T-cell (primary cell): ENCODE measurements around the gene IFITM5. TPM values are rescaled to one million over a fixed set of nuclear protein-coding genes. Genes with fewer than 3 reads are reported as not detected.

Experiments
- ATAC-seq, 4 experiments: fragments of 200-7000 bp in 3 of 4; fragments of 150-1000 bp in 1 of 4; cut with Tn5 transposase; replicated peaks in 1 of 4; 1 replicate in 3 of 4; 2 replicates in 1 of 4; pipeline ENCODE4 v1.10.0; 2021; ENCODE audit warnings: moderate library complexity in 3 of 4, mild to moderate bottlenecking in 2 of 4, moderate number of reproducible peaks in 1 of 4
- CTCF ChIA-PET, 2 donors: fragments of 300-600 bp; sonication (Branson Sonifier 250); formaldehyde crosslinking; loops; one replicate each; lab custom pipeline; 2022; ENCODE audit warnings: antibody characterized with exemption in 2 of 2; lab: Charles Lee
- POLR2A ChIA-PET, 2 donors: fragments of 300-600 bp; sonication (Branson Sonifier 250); formaldehyde crosslinking; loops; one replicate each; lab custom pipeline; 2022; ENCODE audit warnings: antibody characterized with exemption in 2 of 2; lab: Charles Lee
- DNase-seq, 35 experiments: peaks; one replicate each; pipeline versions ENCODE4 v3.0.0 to v3.0.0-alpha.2; 2013 to 2023
- H3K27ac ChIP-seq: one replicate; pipeline ENCODE4 v1.5.1; 2013; ENCODE audit warnings: low read length
- H3K27me3 ChIP-seq, 2 experiments: replicated peaks in 1 of 2; 1 replicate in 1 of 2; 2 replicates in 1 of 2; pipeline versions ENCODE4 v1.6.1 to v1.7.0; 2013; ENCODE audit warnings: low read length in 1 of 2, mixed read lengths in 1 of 2; ENCODE audit not compliant: control insufficient read depth in 2 of 2, insufficient read depth in 2 of 2; ENCODE audit errors: extremely low read depth in 1 of 2
- H3K36me3 ChIP-seq, 2 donors: 1 replicate in 1 of 2; 2 replicates in 1 of 2; pipeline versions ENCODE4 v1.6.1 to v1.7.0; 2013; ENCODE audit warnings: low read length in 1 of 2; ENCODE audit not compliant: control insufficient read depth in 2 of 2, insufficient read depth in 1 of 2; ENCODE audit errors: extremely low read depth in 1 of 2
- H3K4me1 ChIP-seq, 2 experiments: 1 replicate in 1 of 2; 2 replicates in 1 of 2; pipeline versions ENCODE4 v1.6.1 to v1.7.0; 2013; ENCODE audit warnings: low read length in 2 of 2, mixed read lengths in 1 of 2; ENCODE audit not compliant: insufficient read depth in 2 of 2, control insufficient read depth in 1 of 2; ENCODE audit errors: extremely low read depth in 1 of 2
- H3K4me3 ChIP-seq, 2 donors: 1 replicate in 1 of 2; 2 replicates in 1 of 2; pipeline versions ENCODE4 v1.5.1 to v1.7.0; 2013; ENCODE audit warnings: mild to moderate bottlenecking in 2 of 2, low read length in 1 of 2, moderate library complexity in 1 of 2; ENCODE audit not compliant: control insufficient read depth in 1 of 2; ENCODE audit errors: extremely low read depth in 1 of 2
- H3K9me3 ChIP-seq: 2 replicates; pipeline ENCODE4 v1.7.0; 2013
- H3K27ac Mint-ChIP-seq, 2 donors: one replicate each; pipeline ENCODE4 v1.8.0; 2020 to 2021; ENCODE audit warnings: mild to moderate bottlenecking in 2 of 2, mixed read lengths in 2 of 2
- H3K27me3 Mint-ChIP-seq, 2 donors: one replicate each; pipeline ENCODE4 v1.8.0; 2021 to 2022; ENCODE audit warnings: mixed read lengths in 2 of 2
- H3K36me3 Mint-ChIP-seq: one replicate; pipeline ENCODE4 v1.8.0; 2021; ENCODE audit warnings: mixed read lengths
- H3K4me1 Mint-ChIP-seq, 3 donors: one replicate each; pipeline ENCODE4 v1.8.0; 2020 to 2022; ENCODE audit warnings: mixed read lengths in 3 of 3, mild to moderate bottlenecking in 1 of 3
- H3K4me3 Mint-ChIP-seq, 3 donors: one replicate each; pipeline ENCODE4 v1.8.0; 2020 to 2022; ENCODE audit warnings: mild to moderate bottlenecking in 3 of 3, mixed read lengths in 3 of 3, moderate library complexity in 3 of 3
- H3K9me3 Mint-ChIP-seq, 3 donors: one replicate each; pipeline ENCODE4 v1.8.0; 2020 to 2022; ENCODE audit warnings: mixed read lengths in 3 of 3
- WGBS: methylation state at CpG from one replicate; pipeline ENCODE4 v1.1.5; 2013; ENCODE audit warnings: missing lambda C conversion rate; ENCODE audit not compliant: insufficient coverage; 5-methylcytosine and 5-hydroxymethylcytosine counted together
- total RNA-seq, 35 experiments: library from RNA in 6 of 35; stranded (reverse) in 6 of 35; fragments of 120-200 nt in 1 of 35; gene quantifications; one replicate each; pipeline versions ENCODE4 v1.2.1 to v1.2.4 and lab custom pipeline; 2013 to 2026

IFITM5 gene
- total RNA-seq, 5 donors from 2014 or later (not counting 1 experiment from before 2014, with no cell fraction given) = not detected

DNA sequence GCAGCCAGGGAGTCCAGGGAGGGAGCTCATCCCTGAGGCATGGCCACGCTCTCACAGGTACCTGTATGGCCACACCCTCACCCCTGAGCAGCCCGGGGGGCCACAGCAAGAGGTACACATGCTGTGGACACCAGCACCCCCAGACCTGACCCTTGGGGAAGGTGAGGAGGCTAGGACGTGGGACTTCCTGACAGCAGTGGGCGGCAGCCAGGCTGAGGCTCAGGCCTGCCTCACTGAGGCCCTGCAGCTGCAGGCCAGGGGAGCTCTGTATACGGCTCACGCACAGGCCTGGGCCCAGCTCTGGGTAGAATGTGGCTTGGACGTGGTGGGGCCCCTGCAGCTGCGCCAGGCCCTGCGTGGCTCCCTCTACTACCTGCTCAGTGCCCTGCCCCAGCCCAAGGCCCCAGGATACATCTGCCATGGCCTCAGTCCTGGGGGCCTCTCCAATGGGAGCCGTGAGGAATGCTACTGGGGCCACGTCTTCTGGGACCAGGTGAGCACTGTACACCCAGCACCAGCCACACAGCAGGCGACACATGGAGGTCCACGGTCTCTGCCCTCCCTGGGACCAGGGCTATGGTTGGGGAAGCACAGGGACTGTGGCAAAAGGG lies 8.6 kb downstream of the IFITM5 start:
- POLR2A ChIA-PET = no interaction called here
- 77% methylated on average over 8 of the region's 13 CpGs for WGBS
- peaks cover 14 to 58% of the 10 kb centered on the region in 2 experiments for H3K4me1 ChIP-seq
- CTCF ChIA-PET = interaction anchor here (0.5 to 3.9 kb wide), 2 partner anchors 10 to 40 kb away, joined by 4 to 17 read pairs; no protein-coding TSS in a partner anchor
- no peaks in the 10 kb centered on the region for H3K9me3 Mint-ChIP-seq
- no peak overlapping the region for H3K27ac ChIP-seq
- no peaks in the 10 kb centered on the region for H3K27me3 Mint-ChIP-seq
- DNase-seq (peak in 4 of 35 experiments; percentile 2 to 22 (median 3)), ATAC-seq (no peak)
- H3K27me3 ChIP-seq = peaks cover 0 to 15% of the 10 kb centered on the region in 2 experiments
- peaks cover 27 to 42% (median 32%) of the 10 kb centered on the region in 3 donors for H3K4me1 Mint-ChIP-seq
- H3K36me3 ChIP-seq = peaks cover 8 to 14% of the 10 kb centered on the region in 2 donors
- peak overlapping the region; percentile 35 to 86 (median 46) for H3K4me3 Mint-ChIP-seq
- peak overlapping the region; percentile 79 to 83 for H3K27ac Mint-ChIP-seq
- H3K4me3 ChIP-seq = no peak overlapping the region
- peaks cover 2% of the 10 kb centered on the region for H3K36me3 Mint-ChIP-seq
- H3K9me3 ChIP-seq = no peaks in the 10 kb centered on the region

DNA sequence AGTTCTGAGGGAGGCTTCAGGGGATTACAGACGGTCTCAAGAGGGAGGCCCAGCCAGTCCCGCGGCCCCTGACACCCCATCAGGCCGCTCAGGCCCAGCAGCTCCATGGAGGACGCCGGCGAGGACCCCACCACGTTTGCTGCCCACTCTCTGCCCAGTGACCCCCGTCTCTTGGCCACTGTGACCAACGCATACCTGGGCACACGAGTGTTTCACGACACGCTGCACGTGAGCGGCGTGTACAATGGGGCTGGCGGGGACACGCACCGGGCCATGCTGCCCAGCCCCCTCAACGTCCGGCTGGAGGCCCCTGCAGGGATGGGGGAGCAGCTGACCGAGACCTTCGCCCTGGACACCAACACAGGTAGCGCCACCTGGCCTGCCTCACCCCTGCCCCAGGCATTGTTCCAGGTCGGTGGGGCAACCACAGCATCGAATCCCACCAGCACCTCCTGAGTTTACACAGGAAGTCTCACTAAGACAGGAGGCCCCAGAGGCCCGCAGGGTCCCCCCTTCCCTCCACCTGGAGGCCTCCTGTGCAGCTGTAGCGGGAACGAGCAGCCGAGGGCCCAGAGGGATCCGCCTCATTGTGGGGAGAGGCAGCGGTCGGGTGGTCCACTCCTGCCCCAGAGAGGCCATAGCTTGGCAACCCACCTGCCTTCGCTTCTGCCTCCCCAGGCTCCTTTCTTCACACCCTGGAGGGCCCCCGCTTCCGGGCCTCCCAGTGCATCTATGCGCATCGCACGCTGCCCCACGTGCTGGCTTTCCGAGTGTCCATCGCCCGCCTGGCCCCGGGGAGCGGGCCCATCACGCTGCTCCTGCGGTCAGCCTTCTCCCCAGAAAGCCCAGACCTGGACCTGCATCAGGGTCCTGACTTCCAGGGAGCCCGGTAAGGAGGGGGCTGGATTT lies 9.4 kb downstream of the IFITM5 start:
- WGBS = 84% methylated on average over 48 of the region's 48 CpGs
- Histone ChIP-seq H3K4me1 (peaks cover 14 to 62% of the 10 kb centered on the region in 2 experiments), H3K9me3 (no peaks in the 10 kb centered on the region), H3K36me3 (peaks cover 8 to 14% of the 10 kb centered on the region in 2 donors), H3K4me3 (peak overlapping the region; percentile 35 to 57), H3K27me3 (peaks cover 0 to 23% of the 10 kb centered on the region in 2 experiments), H3K27ac (peak overlapping the region; percentile 55)
- no peaks in the 10 kb centered on the region for H3K27me3 Mint-ChIP-seq
- H3K27ac Mint-ChIP-seq = peak overlapping the region; percentile 83 to 84
- H3K9me3 Mint-ChIP-seq = no peaks in the 10 kb centered on the region
- H3K36me3 Mint-ChIP-seq = peaks cover 2% of the 10 kb centered on the region
- H3K4me1 Mint-ChIP-seq = peaks cover 27 to 48% (median 33%) of the 10 kb centered on the region in 3 donors
- POLR2A ChIA-PET = interaction anchor here in 1 of 2 donors (0.5 kb wide), 1 partner anchor 18 kb away, joined by 5 read pairs; the partner anchor contains the start of gene IFITM2
- ATAC-seq (peak in 3 of 4 experiments; percentile 15 to 25 (median 15)), DNase-seq (peak in 7 of 35 experiments; percentile 9 to 52 (median 48))
- peak overlapping the region; percentile 68 to 86 (median 77) for H3K4me3 Mint-ChIP-seq
- CTCF ChIA-PET = interaction anchor here (0.5 to 3.9 kb wide), 3 partner anchors 11 to 117 kb away, joined by 3 to 17 read pairs (median 4); no protein-coding TSS in a partner anchor

DNA sequence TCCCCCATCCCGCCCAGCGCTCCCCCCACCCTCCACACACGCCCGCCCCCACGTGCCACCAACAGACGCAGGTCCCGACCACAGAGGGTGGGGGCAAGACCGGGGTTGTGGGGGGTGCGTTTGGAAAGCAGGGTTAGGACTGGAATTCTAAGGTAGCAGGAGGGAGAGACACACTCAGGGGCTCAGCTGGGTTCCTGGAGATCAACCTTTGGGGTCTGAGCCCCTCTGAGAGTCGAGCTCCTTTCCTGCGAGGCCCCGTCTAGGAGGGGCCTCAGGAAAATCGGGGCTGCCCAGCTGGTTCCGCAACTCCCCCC lies 10.0 kb downstream of the IFITM5 start:
- Mint-ChIP-seq H3K9me3 (no peaks in the 10 kb centered on the region), H3K36me3 (peaks cover 2% of the 10 kb centered on the region), H3K27ac (peak overlapping the region; percentile 67 to 84), H3K4me3 (peak overlapping the region; percentile 68 to 86 (median 77)), H3K27me3 (no peaks in the 10 kb centered on the region), H3K4me1 (peaks cover 27 to 49% (median 33%) of the 10 kb centered on the region in 3 donors)
- DNase-seq (peak in 23 of 35 experiments; percentile 32 to 68 (median 54)), ATAC-seq (peak; percentile 8 to 33 (median 11))
- Histone ChIP-seq H3K36me3 (peaks cover 8 to 14% of the 10 kb centered on the region in 2 donors), H3K27ac (peak overlapping the region; percentile 55), H3K27me3 (peaks cover 0 to 26% of the 10 kb centered on the region in 2 experiments), H3K9me3 (no peaks in the 10 kb centered on the region), H3K4me1 (peaks cover 14 to 62% of the 10 kb centered on the region in 2 experiments), H3K4me3 (peak overlapping the region; percentile 35 to 57)
- ChIA-PET POLR2A (interaction anchor here in 1 of 2 donors (0.9 kb wide), 1 partner anchor 21 kb away, joined by 3 read pairs; no protein-coding TSS in a partner anchor), CTCF (interaction anchor here in 1 of 2 donors (0.6 to 3.9 kb wide), 3 partner anchors 39 to 118 kb away, joined by 3 to 17 read pairs (median 3); partner anchors contain the start of gene PSMD13)
- WGBS = 45% methylated on average over 6 of the region's 14 CpGs

DNA sequence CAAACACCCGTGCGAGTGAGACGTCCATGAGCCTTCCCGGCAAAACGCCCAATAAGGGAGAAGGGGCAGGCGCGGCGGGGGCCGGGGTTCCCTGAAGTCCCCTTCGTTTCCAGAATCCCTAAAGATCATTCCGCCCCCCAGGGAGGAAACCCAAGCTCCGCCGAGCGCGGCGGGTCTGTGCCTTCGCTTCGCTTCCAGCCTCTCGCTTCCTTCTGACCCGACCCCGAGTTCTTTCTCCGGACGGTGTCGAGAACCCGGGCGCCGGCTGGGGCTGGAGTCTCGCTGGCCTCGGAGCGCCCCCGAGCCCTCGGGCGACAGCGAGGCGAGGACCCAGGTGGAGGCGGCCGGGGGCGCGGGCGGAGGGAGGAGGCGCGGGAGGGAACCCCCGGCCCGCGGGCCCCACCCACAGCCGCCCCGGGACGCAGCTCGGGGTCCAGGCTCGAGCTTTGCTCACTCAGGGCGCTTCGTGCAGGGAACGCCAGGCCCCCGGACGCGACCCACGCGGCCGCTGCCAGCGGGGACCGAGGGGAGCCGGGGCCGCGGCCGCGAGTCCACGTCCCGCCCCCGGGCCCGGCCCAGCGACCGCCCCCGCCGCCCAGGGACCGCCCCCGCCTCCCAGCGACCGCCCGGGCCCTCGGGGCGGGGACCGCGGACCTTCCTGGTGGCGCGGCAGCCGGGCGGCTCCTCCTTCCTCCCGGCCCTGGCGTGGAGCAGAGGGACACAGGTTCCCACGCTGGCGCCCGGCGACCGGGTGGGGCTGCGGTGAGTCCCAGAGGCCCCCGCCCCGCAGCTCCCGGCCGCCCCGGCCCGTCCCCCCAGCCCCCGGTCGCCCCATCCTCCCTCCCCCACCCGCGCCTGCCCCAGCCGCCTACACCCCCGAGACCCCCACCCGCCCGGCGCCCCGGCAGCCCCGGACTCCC lies 10.6 kb downstream of the IFITM5 start, which contains the start of gene PGGHG:
PGGHG (plus strand) TSS at position 649 of the 920 bp plus-strand sequence. CDS start 691 bp downstream, outside the sequence.
- Histone ChIP-seq H3K4me3 (peak within 1 kb of the TSS; percentile 77 to 97), H3K9me3 (no peaks in the 10 kb centered on the region), H3K27me3 (peaks cover 0 to 33% of the 10 kb centered on the region in 2 experiments), H3K36me3 (peaks cover 2 to 9% of the 10 kb centered on the region in 2 donors), H3K27ac (peak within 1 kb of the TSS; percentile 84), H3K4me1 (peaks cover 14 to 67% of the 10 kb centered on the region in 2 experiments)
- Mint-ChIP-seq H3K4me1 (peaks cover 29 to 50% (median 35%) of the 10 kb centered on the region in 3 donors), H3K9me3 (no peaks in the 10 kb centered on the region), H3K4me3 (peak within 1 kb of the TSS; percentile 92 to 99 (median 99)), H3K36me3 (peaks cover 2% of the 10 kb centered on the region), H3K27me3 (no peaks in the 10 kb centered on the region), H3K27ac (peak within 1 kb of the TSS; percentile 96 to 99)
- under 1% methylated on average over 88 of the region's 112 CpGs for WGBS
- POLR2A ChIA-PET = interaction anchor here in 1 of 2 donors (0.9 kb wide), 1 partner anchor 20 kb away, joined by 3 read pairs; no protein-coding TSS in a partner anchor
- DNase-seq (peak in 13 of 35 experiments; percentile 23 to 70 (median 55)), ATAC-seq (peak; percentile 24 to 64 (median 46))
- CTCF ChIA-PET = interaction anchor here in 1 of 2 donors (0.6 to 3.9 kb wide), 3 partner anchors 38 to 118 kb away, joined by 3 to 17 read pairs (median 3); partner anchors contain the start of gene PSMD13

DNA sequence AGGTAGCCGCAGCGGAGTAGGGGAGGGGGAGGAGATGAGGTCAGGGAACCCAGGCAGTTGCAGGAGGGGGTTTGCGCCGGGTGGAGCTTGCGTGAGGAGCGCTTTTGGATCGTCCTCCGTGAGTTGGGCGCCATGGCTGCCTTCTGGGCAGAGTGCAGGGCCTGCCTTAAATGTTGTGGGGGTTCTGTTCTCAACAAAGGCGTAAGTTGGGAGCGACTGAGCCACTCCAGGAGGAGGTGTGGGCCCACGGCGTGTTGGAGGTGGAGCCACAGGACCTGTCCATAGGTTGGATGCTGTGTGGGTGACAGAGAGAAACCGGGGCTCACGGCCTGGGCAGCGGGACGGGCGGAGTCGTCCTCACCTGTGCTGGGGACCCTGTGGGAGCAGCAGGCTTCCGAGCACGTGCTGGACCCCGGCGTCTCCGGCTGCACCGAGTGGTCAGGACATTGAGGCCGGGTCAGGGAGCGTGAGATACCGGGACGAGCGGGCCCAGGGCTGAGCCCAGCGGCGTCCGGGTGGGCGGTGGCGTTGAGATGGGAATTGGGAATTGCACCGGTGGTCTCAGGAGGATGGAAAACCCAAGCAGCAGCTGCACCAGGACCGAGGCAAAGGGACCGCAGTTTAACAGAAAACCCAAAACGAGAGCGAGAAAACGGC lies 11.4 kb downstream of the IFITM5 start:
- peak overlapping the region; percentile 96 to 99 for H3K27ac Mint-ChIP-seq
- peak overlapping the region; percentile 92 to 99 (median 99) for H3K4me3 Mint-ChIP-seq
- Histone ChIP-seq H3K4me3 (peak overlapping the region; percentile 77 to 97), H3K27me3 (peaks cover 0 to 39% of the 10 kb centered on the region in 2 experiments), H3K4me1 (peaks cover 18 to 69% of the 10 kb centered on the region in 2 experiments), H3K36me3 (peaks cover 0 to 3% of the 10 kb centered on the region in 2 donors), H3K27ac (peak overlapping the region; percentile 84), H3K9me3 (no peaks in the 10 kb centered on the region)
- H3K27me3 Mint-ChIP-seq = no peaks in the 10 kb centered on the region
- peaks cover 36 to 58% (median 41%) of the 10 kb centered on the region in 3 donors for H3K4me1 Mint-ChIP-seq
- no peaks in the 10 kb centered on the region for H3K9me3 Mint-ChIP-seq
- CTCF ChIA-PET = interaction anchor here in 1 of 2 donors (0.8 to 3.9 kb wide), 3 partner anchors 37 to 276 kb away, joined by 3 to 17 read pairs (median 4); partner anchors contain the start of gene PSMD13
- DNase-seq (peak in 19 of 35 experiments; percentile 37 to 84 (median 53)), ATAC-seq (peak; percentile 30 to 49 (median 40))
- 10% methylated on average over 39 of the region's 41 CpGs for WGBS
- H3K36me3 Mint-ChIP-seq = peaks cover 2% of the 10 kb centered on the region
- POLR2A ChIA-PET = interaction anchor here in 1 of 2 donors (1.1 kb wide), 1 partner anchor 18 kb away, joined by 3 read pairs; no protein-coding TSS in a partner anchor
